SKM-1 treated with dmso at 0.1 percent for 144 hours (cell line): Measurements from ENCODE around the gene SYPL2.
"Not testable (repeated sequence)": the region's sequence is repeated elsewhere in the genome, so short reads cannot be mapped to it uniquely, and the experiment has no call there.

Experiments
- DNase-seq: peaks from one replicate; lab custom pipeline; 2025; ENCODE audit not compliant: unreplicated experiment; lab: John Stamatoyannopoulos, UW

The SYPL2 gene

GRCh38 chr1:109466452-109467300 lies at the start of gene SYPL2:
TSS of gene SYPL2 (plus strand) at chr1:109466546. CDS start at chr1:109466844, 298 bp downstream.
- DNase-seq: no peak

- DNase-seq: no peak
These were observed 42.8 kb upstream of the SYPL2 start for GRCh38 chr1:109423498-109423897.

GRCh38 chr1:109425391-109426280 lies 40.7 kb upstream of the SYPL2 start:
- DNase-seq: peak; percentile 42

- peak; percentile 98 for DNase-seq
These were observed 39.8 kb upstream of the SYPL2 start, which contains the start of gene PSMA5 for GRCh38 chr1:109426281-109427170. TSS of gene PSMA5 (minus strand) at chr1:109426448. CDS start at chr1:109426330, 118 bp downstream.

GRCh38 chr1:109427171-109427467 lies 39.2 kb upstream of the SYPL2 start:
- no peak for DNase-seq

- DNase-seq: no peak
These were observed 34.0 kb upstream of the SYPL2 start for GRCh38 chr1:109432336-109432735.

- no peak for DNase-seq
These were observed 33.0 kb upstream of the SYPL2 start for GRCh38 chr1:109433322-109433721.

GRCh38 chr1:109434484-109434883 lies 31.9 kb upstream of the SYPL2 start:
- no peak for DNase-seq

- DNase-seq: no peak
These were observed 27.5 kb upstream of the SYPL2 start for GRCh38 chr1:109438798-109439297.

GRCh38 chr1:109441069-109441468 lies 25.3 kb upstream of the SYPL2 start:
- DNase-seq: no peak

GRCh38 chr1:109443476-109443875 lies 22.9 kb upstream of the SYPL2 start:
- DNase-seq: no peak

GRCh38 chr1:109444346-109444745 lies 22.0 kb upstream of the SYPL2 start:
- no peak for DNase-seq

- DNase-seq: not testable (repeated sequence)
These were observed 20.2 kb upstream of the SYPL2 start for GRCh38 chr1:109445949-109446695.

GRCh38 chr1:109447524-109447923 lies 18.8 kb upstream of the SYPL2 start:
- no peak for DNase-seq

GRCh38 chr1:109454497-109455133 lies 11.7 kb upstream of the SYPL2 start:
- no peak for DNase-seq

GRCh38 chr1:109457819-109458218 lies 8.5 kb upstream of the SYPL2 start:
- DNase-seq: no peak

GRCh38 chr1:109466125-109466451 lies 258 bp upstream of the SYPL2 start:
- DNase-seq: no peak

GRCh38 chr1:109467301-109467777 lies 993 bp downstream of the SYPL2 start:
- no peak for DNase-seq

GRCh38 chr1:109468061-109468460 lies 1.7 kb downstream of the SYPL2 start:
- no peak for DNase-seq

GRCh38 chr1:109468903-109469302 lies 2.6 kb downstream of the SYPL2 start:
- no peak for DNase-seq
